Stimulated activated CD8-positive, alpha-beta memory T cell treated with anti-CD3 and anti-CD28 coated beads, Interleukin-15, amount 100 ng/mL, for 4 hours (primary cell): ENCODE results near the gene TRAM1L1.

Experiments
- DNase-seq, 2 donors: peaks; one replicate each; pipeline ENCODE4 v3.0.0-alpha.2; 2020; ENCODE audit warnings: low read depth in 2 of 2

The TRAM1L1 gene

DNA sequence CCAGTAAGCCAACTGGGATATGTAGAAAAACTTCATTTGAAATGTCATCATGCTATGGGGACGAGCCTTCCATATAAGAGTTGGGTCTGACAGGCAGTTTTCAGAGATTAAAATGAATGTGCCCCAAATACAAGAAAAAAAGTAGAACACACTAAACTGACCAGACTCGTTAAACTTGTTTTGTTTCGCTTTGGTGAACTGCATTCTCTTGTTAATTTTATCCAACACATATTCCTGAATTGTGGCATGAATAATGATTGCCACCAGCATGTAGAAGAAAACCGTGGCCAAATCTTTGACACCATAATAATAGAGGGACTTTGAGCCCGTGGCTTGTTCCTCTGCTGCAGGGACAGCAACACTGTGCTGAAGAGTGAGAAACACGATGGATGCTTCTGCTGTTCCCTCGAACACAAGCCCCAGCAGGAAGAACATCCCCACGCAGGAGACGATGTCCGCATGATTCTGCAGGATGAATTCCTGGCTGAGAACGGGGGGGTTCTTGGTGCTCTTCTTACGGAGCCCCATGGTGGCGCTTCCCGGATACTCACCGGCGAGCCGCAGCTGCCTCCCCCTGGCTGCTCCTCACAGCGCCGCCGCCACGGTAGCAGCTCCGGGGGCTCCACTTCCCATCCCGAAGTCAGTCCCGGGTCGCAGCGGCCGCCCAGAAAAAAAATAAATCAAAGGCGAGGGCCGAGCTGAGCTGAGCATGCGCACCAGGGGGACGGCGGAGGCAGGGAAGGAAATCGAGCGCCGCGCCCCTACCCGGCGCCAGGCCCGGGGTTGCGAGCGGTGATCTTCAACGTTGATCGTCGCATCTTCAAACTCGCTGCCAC is at the start of gene TRAM1L1:
TRAM1L1 (minus strand) TSS at position 711 of the 836 bp plus-strand sequence; CDS start at position 528, 183 bp downstream.
- DNase-seq: no peak

DNA sequence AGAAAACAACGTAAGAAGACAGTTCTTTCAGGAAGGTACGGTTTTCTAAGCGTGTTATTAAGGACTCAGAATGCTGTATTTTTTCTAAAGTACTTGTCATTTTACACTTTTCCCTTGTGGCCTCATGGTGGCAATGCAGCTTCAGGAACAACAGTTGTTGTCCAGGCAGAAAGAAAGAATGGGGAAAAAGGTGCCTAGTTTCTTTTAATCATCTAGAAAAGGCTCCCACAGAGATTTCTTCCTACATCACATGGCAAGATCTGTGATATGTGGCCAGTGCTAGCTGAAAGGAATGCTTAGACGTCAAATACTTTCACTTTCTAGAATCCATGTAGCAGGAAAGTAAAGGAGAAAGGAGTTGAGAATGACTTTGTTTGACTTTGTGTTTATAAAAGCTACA is 49.0 kb upstream of the TRAM1L1 start:
- no peak for DNase-seq

DNA sequence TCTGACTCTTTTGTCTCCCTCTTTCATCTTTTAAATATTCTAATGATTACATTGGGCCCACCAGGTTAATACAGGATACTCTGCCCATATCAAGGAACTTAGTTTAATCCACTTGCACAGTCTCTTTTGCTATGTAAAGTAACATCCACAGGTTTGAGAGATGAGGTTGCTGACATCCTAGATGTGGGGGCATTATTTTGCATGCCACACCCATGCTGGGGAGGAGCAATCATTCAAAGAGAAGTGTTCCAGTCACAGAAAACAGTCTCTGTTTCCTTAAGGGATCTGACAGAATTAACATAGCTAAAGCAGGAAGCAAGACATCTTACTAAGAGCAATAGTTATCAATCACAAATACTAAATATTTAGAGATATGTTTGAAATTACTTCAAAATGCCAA is 11.5 kb upstream of the TRAM1L1 start:
- no peak for DNase-seq

DNA sequence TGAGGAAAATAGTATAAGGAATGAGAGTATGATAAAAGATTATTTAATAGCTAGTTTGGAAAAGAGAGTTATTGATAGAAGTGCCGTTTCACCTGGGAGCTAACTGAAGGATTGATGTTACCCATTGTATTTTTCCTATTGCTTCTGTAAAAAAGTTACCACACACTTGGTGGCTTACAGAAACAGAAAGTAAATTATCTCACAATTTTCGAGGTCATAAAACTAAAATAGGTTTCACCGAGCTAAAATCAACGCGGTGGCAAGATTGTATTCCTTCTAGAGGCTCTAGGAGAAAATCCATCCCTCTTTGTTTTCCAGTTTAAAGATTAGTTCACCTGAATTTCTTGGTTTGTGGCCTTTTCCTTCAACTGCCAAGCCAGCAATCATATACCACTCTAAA is 11.1 kb upstream of the TRAM1L1 start:
- DNase-seq: no peak

DNA sequence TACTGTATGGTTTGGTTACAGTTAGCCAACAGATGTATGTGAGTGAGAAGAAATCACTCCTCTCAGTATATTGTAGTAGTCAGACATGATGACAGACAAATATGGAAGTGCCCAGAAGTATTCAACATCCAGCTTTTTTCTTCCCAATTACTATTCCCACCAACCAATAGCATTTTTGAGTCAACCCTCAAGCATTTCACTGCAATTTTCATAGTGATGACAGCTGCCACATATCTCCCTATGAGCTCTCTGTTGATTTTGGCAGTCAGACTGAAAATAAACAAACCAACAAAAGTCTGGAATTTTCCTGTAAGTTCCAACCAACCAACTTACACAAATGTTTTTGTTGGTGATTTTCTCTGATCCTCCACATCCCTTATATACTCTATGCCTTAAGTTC is 8.2 kb upstream of the TRAM1L1 start:
- DNase-seq: no peak

DNA sequence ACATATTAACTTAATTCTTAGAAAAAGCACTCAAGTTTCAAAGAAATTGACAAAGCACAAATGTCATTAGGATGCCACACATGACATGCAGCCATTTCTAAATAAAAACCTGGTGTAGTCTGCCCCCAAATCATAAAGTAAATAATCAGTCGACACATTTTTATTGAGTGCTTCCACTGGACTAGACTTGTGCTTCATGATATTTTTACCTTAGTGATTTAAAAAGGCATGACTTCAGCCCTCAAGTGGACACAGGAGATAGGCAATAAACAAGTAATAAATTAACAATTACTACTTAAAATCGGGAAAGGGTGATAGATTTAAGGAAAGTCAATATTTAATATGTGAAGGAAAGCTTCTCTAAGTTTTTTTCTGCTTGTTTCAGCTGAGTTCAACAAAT is 7.6 kb downstream of the TRAM1L1 start:
- DNase-seq: no peak

DNA sequence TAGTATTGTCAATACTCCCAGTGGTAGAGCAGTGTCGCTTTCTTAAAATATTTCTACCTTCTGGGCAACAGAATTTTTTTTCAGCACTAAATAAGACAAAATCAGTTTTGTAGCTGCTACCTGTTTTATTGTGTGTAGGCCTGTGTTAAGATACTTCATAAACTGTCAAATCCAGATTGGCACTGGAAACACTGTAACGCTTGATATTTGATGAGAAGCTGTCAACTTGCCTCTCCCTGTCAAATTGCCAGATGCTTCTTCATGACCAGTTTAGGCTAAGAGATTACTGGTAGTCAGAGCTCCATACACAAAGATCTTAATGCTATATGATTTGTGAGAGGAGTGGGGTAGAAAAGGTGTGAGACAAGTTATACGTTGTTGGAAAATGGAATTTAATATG is 17.3 kb downstream of the TRAM1L1 start:
- DNase-seq: no peak

DNA sequence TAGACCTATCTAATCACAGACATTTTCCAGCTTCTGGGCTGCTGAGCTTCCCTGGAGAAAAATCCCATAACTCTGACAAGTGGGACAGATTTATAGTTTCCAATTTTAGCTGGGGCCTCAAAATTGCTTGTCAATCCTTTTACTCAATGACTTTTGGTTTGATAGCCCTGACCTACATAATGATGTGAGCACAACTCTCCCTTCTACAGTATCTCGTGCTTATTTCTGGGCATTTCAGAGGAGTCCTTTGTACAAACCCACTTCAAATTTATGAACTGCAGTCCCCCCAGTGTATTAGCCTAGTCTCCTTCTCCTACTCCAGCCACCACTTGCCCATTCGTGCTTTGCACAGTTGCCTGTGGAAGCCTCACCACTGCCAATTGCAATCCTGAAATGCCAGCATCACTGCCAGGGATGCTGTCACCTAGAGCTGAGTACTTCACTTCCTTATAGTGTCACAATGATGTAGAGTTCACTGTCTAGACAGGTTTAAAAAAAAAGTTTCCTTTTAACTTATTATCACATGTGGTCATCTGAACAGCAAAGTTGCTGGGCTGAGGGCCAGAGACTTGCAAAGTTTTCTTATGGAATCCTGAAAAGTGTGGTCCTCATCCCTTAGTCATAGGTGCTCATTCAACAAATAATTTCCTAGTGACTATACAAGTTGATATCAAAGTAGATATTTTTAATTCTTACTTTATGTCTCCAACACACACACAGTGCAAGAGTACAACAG is 21.2 kb downstream of the TRAM1L1 start:
- no peak for DNase-seq

DNA sequence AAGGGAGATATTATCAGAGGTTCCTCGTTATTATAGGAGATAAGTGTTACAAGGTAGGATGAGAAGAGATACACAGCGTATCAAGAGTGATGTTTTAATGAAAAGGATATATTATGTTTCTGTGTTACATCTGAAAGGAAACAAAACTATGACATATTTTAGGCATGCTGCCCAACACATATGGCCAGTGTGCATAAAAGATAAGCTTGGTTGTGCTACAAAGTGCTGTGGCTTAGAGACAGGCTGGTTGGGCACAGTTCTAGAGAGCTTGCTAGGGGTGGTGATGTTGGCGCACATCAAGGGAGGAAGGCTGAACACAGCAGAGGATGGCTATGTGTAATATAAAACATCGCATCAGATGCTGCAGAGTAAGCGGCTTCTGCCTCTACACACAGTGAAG is 42.4 kb downstream of the TRAM1L1 start:
- DNase-seq: no peak
